Stimulated activated CD8-positive, alpha-beta memory T cell treated with anti-CD3 and anti-CD28 coated beads, Interleukin-12 subunit alpha, Interleukin-12 subunit beta, amount 100 ng/mL, for 4 hours (primary cell): ENCODE results near the gene MNT.

Source experiments
- DNase-seq: peaks from one replicate; pipeline ENCODE4 v3.0.0-alpha.2; 2020; ENCODE audit warnings: low read depth

Gene MNT

GRCh38 chr17:2416010-2416734 is 15.3 kb upstream of the MNT start:
- DNase-seq, result peak; percentile 72

- no peak for DNase-seq
Observed at GRCh38 chr17:2415081-2415480, 14.2 kb upstream of the MNT start.

- DNase-seq, result no peak
Observed at GRCh38 chr17:2414446-2415064, 13.7 kb upstream of the MNT start.

GRCh38 chr17:2412561-2413021 is 11.7 kb upstream of the MNT start:
- DNase-seq, result no peak

GRCh38 chr17:2410951-2411350 is 10.1 kb upstream of the MNT start:
- no peak for DNase-seq

- no peak for DNase-seq
Observed at GRCh38 chr17:2406903-2407790, 6.3 kb upstream of the MNT start.

GRCh38 chr17:2406271-2406902 is 5.5 kb upstream of the MNT start:
- no peak for DNase-seq

GRCh38 chr17:2405247-2405926 is 4.5 kb upstream of the MNT start:
- DNase-seq, result no peak

GRCh38 chr17:2403044-2403443 is 2.2 kb upstream of the MNT start:
- no peak for DNase-seq

GRCh38 chr17:2402544-2402943 is 1.7 kb upstream of the MNT start:
- no peak for DNase-seq

GRCh38 chr17:2401426-2402221 is 764 bp upstream of the MNT start:
- peak; percentile 99 for DNase-seq

GRCh38 chr17:2400474-2400866 is 390 bp downstream of the MNT start:
- DNase-seq, result peak; percentile 36

GRCh38 chr17:2399572-2400473 is 1.0 kb downstream of the MNT start:
- DNase-seq, result peak; percentile 89

GRCh38 chr17:2398655-2399571 is 1.9 kb downstream of the MNT start:
- DNase-seq, result peak; percentile 51

GRCh38 chr17:2398182-2398581 is 2.7 kb downstream of the MNT start:
- DNase-seq, result no peak

- no peak for DNase-seq
Observed at GRCh38 chr17:2397247-2398171, 3.4 kb downstream of the MNT start.

GRCh38 chr17:2396568-2397246 is 4.2 kb downstream of the MNT start:
- DNase-seq, result no peak
